Stomach (tissue), 9 donors: Measurements from ENCODE around the gene TXNDC2. TPM values are rescaled to one million over a fixed set of nuclear protein-coding genes. Genes with fewer than 3 reads are reported as not detected.
"Not testable (repeated sequence)": the region's sequence is repeated elsewhere in the genome, so short reads cannot be mapped to it uniquely, and the experiment has no call there.

Experiments used
- DNase-seq, 2 donors: peaks; one replicate each; pipeline versions ENCODE4 v3.0.0 to v3.0.0-alpha.2; 2013 to 2019
- H3K27ac ChIP-seq, 5 donors: fragments of 200-600 bp in 4 of 5; sonication (generic) in 4 of 5; one replicate each; pipeline ENCODE4 v1.5.1; 2013 to 2019; ENCODE audit warnings: mild to moderate bottlenecking in 1 of 5, moderate library complexity in 1 of 5
- H3K27me3 ChIP-seq, 3 donors: fragments of 200-600 bp; sonication (generic); one replicate each; pipeline ENCODE4 v1.5.1; 2017 to 2019; ENCODE audit warnings: mixed run types in 1 of 3
- H3K36me3 ChIP-seq, 4 donors: fragments of 200-600 bp; sonication (generic); 1 replicate in 3 of 4; 2 replicates in 1 of 4; pipeline ENCODE4 v1.5.1; 2016 to 2019
- H3K4me1 ChIP-seq, 4 donors: fragments of 200-600 bp; sonication (generic); one replicate each; pipeline ENCODE4 v1.5.1; 2016 to 2019
- H3K4me3 ChIP-seq, 4 donors: fragments of 200-600 bp; sonication (generic) in 3 of 4; one replicate each; pipeline ENCODE4 v1.5.1; 2016 to 2019; ENCODE audit warnings: mild to moderate bottlenecking in 1 of 4
- H3K9me3 ChIP-seq, 4 donors: fragments of 200-600 bp; sonication (generic); one replicate each; pipeline ENCODE4 v1.5.1; 2016 to 2019
- CTCF ChIP-seq, 7 experiments: fragments of 450-650 bp in 4 of 7; fragments of 200-600 bp in 3 of 7; sonication (generic) in 3 of 7; IDR thresholded peaks; one replicate each; pipeline ENCODE4 v1.5.1; 2016 to 2019; ENCODE audit warnings: antibody characterized with exemption in 7 of 7, control low read depth in 2 of 7, mild to moderate bottlenecking in 1 of 7
- EP300 ChIP-seq: sonication (generic); formaldehyde crosslinking; IDR thresholded peaks from one replicate; pipeline ENCODE4 v1.6.1; 2017; ENCODE audit warnings: antibody characterized with exemption
- POLR2A ChIP-seq, 4 donors: fragments of 450-650 bp; IDR thresholded peaks; one replicate each; pipeline ENCODE4 v1.6.1; 2016; ENCODE audit warnings: antibody characterized with exemption in 4 of 4, control low read depth in 2 of 4, mild to moderate bottlenecking in 1 of 4, moderate library complexity in 1 of 4
- POLR2AphosphoS5 ChIP-seq, 3 donors: sonication (generic); formaldehyde crosslinking; IDR thresholded peaks; one replicate each; pipeline ENCODE4 v1.6.1; 2016; ENCODE audit warnings: antibody characterized with exemption in 3 of 3
- WGBS, 5 donors: extraction: QIAGEN DNeasy Blood & Tissue Kit in 3 of 5; methylation state at CpG; one replicate each; pipeline versions ENCODE4 v1.1.5 to v1.1.7; 2013 to 2018; 5-methylcytosine and 5-hydroxymethylcytosine counted together
- intact Hi-C: fragments of 100-400 bp; cut with DNase I; formaldehyde crosslinking; loops from one replicate; pipeline ENCODE4 v1.15.1; 2023; ENCODE audit warnings: low total_unique reads
- polyA plus RNA-seq, 3 donors: library from polyadenylated mRNA; stranded (reverse); fragments of 200-250 nt; gene quantifications; one replicate each; pipeline ENCODE4 v1.2.3, GENCODE V29; 2013
- total RNA-seq, 5 donors: library from RNA; depleted of rRNA; stranded (reverse); fragments of >200 nt; gene quantifications; one replicate each; pipeline versions ENCODE4 v1.1.0 to v1.2.3, GENCODE V29; 2014 to 2016
- donor health status: healthy with polysubstance abuse.
- donor health status: Bipolar disorder and iron deficiency.
- donor health status: healthy.

TXNDC2 gene
- total and polyA plus RNA-seq, 8 donors: 0.18 TPM; not detected in 7

- DNase-seq: no peak
- Histone ChIP-seq H3K9me3 (no peaks in the 10 kb centered on the region), H3K27ac (peak overlapping the region; percentile 28 to 87 (median 80)), H3K36me3 (peaks cover 0 to 13% (median 4%) of the 10 kb centered on the region in 4 donors), H3K27me3 (no peaks in the 10 kb centered on the region), H3K4me1 (peaks cover 18 to 47% (median 33%) of the 10 kb centered on the region in 4 donors), H3K4me3 (no peak overlapping the region)
- TF ChIP-seq POLR2AphosphoS5 (IDR thresholded peaks at IDR 0.05): no peak
- TF ChIP-seq CTCF (IDR thresholded peaks at IDR 0.05): no peak
- TF ChIP-seq EP300: no peak
- no peak for TF ChIP-seq POLR2A (IDR thresholded peaks at IDR 0.05)
- WGBS, 5 donors: 89 to 99% (median 91%) methylated on average over 3 of the region's 3 CpGs
- intact Hi-C loops: no loop called here
Observed at GRCh38 chr18:9856092-9856491, 29.7 kb upstream of the TXNDC2 start.

GRCh38 chr18:9857479-9857998, 28.2 kb upstream of the TXNDC2 start:
- WGBS, 5 donors: 95 to 97% (median 96%) methylated on average over 4 of the region's 4 CpGs
- Histone ChIP-seq H3K4me1 (peaks cover 18 to 37% (median 33%) of the 10 kb centered on the region in 4 donors), H3K36me3 (peaks cover 0 to 18% (median 7%) of the 10 kb centered on the region in 4 donors), H3K27ac (peak overlapping the region in 2 of 5 donors; percentile 80 to 86)
- intact Hi-C loops, H3K4me3 ChIP-seq, DNase-seq, H3K9me3 ChIP-seq, H3K27me3 ChIP-seq: not testable (repeated sequence)

- no peaks in the 10 kb centered on the region for H3K27me3 ChIP-seq
- H3K4me3 ChIP-seq: no peak overlapping the region
- H3K9me3 ChIP-seq: no peaks in the 10 kb centered on the region
- peaks cover 0 to 21% (median 7%) of the 10 kb centered on the region in 4 donors for H3K36me3 ChIP-seq
- peaks cover 18 to 35% (median 31%) of the 10 kb centered on the region in 4 donors for H3K4me1 ChIP-seq
- no peak overlapping the region for H3K27ac ChIP-seq
- no peak for DNase-seq
- intact Hi-C loops: no loop called here
- TF ChIP-seq POLR2A (IDR thresholded peaks at IDR 0.05): no peak
- TF ChIP-seq EP300: no peak
- TF ChIP-seq POLR2AphosphoS5 (IDR thresholded peaks at IDR 0.05): no peak
- no peak for TF ChIP-seq CTCF (IDR thresholded peaks at IDR 0.05)
- WGBS, 5 donors: 94 to 98% (median 97%) methylated on average over 5 of the region's 5 CpGs
Observed at GRCh38 chr18:9858642-9859041, 27.1 kb upstream of the TXNDC2 start.

- Histone ChIP-seq H3K9me3 (no peaks in the 10 kb centered on the region), H3K4me3 (no peak overlapping the region), H3K36me3 (peaks cover 0 to 21% (median 7%) of the 10 kb centered on the region in 4 donors), H3K27ac (no peak overlapping the region), H3K27me3 (no peaks in the 10 kb centered on the region), H3K4me1 (peaks cover 14 to 30% (median 29%) of the 10 kb centered on the region in 4 donors)
- 87 to 94% (median 89%) methylated on average over 7 of the region's 7 CpGs for WGBS, 5 donors
- TF ChIP-seq CTCF (IDR thresholded peaks at IDR 0.05): no peak
- TF ChIP-seq POLR2A (IDR thresholded peaks at IDR 0.05): no peak
- TF ChIP-seq EP300: no peak
- TF ChIP-seq POLR2AphosphoS5 (IDR thresholded peaks at IDR 0.05): no peak
- intact Hi-C loops: no loop called here
- no peak for DNase-seq
Observed at GRCh38 chr18:9859232-9859631, 26.5 kb upstream of the TXNDC2 start.

- no peak overlapping the region for H3K4me3 ChIP-seq
- no peak for DNase-seq
- peaks cover 11 to 16% (median 15%) of the 10 kb centered on the region in 4 donors for H3K4me1 ChIP-seq
- H3K27me3 ChIP-seq: no peaks in the 10 kb centered on the region
- H3K9me3 ChIP-seq: peaks cover 2 to 7% (median 5%) of the 10 kb centered on the region in 4 donors
- H3K27ac ChIP-seq: no peak overlapping the region
- 46 to 84% (median 65%) methylated on average over 4 of the region's 4 CpGs for WGBS, 5 donors
- intact Hi-C loops: no loop called here
- peaks cover 0 to 21% (median 7%) of the 10 kb centered on the region in 4 donors for H3K36me3 ChIP-seq
- no peak for TF ChIP-seq CTCF (IDR thresholded peaks at IDR 0.05)
- TF ChIP-seq EP300: no peak
- TF ChIP-seq POLR2A (IDR thresholded peaks at IDR 0.05): no peak
- no peak for TF ChIP-seq POLR2AphosphoS5 (IDR thresholded peaks at IDR 0.05)
Observed at GRCh38 chr18:9860682-9861081, 25.1 kb upstream of the TXNDC2 start.
